ENCODE results near the gene NHERF1.

- TF ChIP-seq CTCF (conservative IDR thresholded peaks at IDR 0.05; ENCODE audit: low read depth, low read length) (no peak), EZH2 (IDR thresholded peaks at IDR 0.05; ENCODE audit: low read length, unreplicated experiment) (no peak)
Measured at GRCh38 chr17:74768069-74768762, 19.8 kb downstream of the NHERF1 start.
